ENCODE measurements around the gene KLF17.

- TF ChIP-seq, protein P1, sequence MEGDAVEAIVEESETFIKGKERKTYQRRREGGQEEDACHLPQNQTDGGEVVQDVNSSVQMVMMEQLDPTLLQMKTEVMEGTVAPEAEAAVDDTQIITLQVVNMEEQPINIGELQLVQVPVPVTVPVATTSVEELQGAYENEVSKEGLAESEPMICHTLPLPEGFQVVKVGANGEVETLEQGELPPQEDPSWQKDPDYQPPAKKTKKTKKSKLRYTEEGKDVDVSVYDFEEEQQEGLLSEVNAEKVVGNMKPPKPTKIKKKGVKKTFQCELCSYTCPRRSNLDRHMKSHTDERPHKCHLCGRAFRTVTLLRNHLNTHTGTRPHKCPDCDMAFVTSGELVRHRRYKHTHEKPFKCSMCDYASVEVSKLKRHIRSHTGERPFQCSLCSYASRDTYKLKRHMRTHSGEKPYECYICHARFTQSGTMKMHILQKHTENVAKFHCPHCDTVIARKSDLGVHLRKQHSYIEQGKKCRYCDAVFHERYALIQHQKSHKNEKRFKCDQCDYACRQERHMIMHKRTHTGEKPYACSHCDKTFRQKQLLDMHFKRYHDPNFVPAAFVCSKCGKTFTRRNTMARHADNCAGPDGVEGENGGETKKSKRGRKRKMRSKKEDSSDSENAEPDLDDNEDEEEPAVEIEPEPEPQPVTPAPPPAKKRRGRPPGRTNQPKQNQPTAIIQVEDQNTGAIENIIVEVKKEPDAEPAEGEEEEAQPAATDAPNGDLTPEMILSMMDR (IDR thresholded peaks at IDR 0.05) = no peak
- TF ChIP-seq EZH2 (IDR thresholded peaks at IDR 0.05; ENCODE audit: borderline replicate concordance, insufficient read depth, low read depth, low read length, poor library complexity, severe bottlenecking) = no peak
Observed at GRCh38 chr1:44108241-44108640, 10.4 kb upstream of the KLF17 start.
